ENCODE results near the gene TMPRSS9. TPM values are rescaled to one million over a fixed set of nuclear protein-coding genes. Genes with fewer than 3 reads are reported as not detected.

TMPRSS9 gene
- total RNA-seq, 1 donor from 2014 or later: not detected

DNA sequence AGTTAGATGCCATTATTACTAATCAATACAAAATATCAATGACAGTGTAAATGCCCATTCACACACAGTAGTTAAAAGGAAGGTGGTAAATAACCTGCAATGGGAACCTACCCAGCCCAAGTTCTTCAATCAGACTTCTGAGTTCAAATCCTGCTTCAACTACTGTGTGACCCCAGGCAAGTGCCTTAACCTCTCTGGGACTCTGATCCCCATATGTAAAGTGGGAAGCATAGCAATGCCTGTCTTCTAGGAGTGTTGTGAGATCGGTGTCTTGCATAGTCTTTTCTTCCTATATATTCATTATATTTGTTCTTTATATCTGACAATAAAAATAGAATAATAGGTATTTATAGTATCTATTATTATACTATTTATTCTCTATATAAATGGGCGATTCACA is 60.4 kb downstream of the TMPRSS9 start:
- Mint-ChIP-seq H3K36me3 (ENCODE audit: low read depth, unreplicated experiment) (no peaks in the 10 kb centered on the region), H3K27me3 (ENCODE audit: unreplicated experiment) (peaks cover 7% of the 10 kb centered on the region), H3K4me1 (ENCODE audit: unreplicated experiment) (no peaks in the 10 kb centered on the region), H3K4me3 (ENCODE audit: unreplicated experiment) (no peak overlapping the region), H3K9me3 (ENCODE audit: unreplicated experiment) (no peaks in the 10 kb centered on the region), H3K27ac (ENCODE audit: unreplicated experiment) (no peak overlapping the region)
- no peak for TF ChIP-seq CTCF (IDR thresholded peaks at IDR 0.05; ENCODE audit: unreplicated experiment)
- no peak for DNase-seq (ENCODE audit: low spot score)

GRCh38 chr19:2421581-2422306 is 61.7 kb downstream of the TMPRSS9 start:
- H3K27me3 Mint-ChIP-seq (ENCODE audit: unreplicated experiment): peaks cover 7% of the 10 kb centered on the region
- no peak for DNase-seq (ENCODE audit: low spot score)
- H3K36me3 Mint-ChIP-seq (ENCODE audit: low read depth, unreplicated experiment): no peaks in the 10 kb centered on the region
- no peaks in the 10 kb centered on the region for H3K9me3 Mint-ChIP-seq (ENCODE audit: unreplicated experiment)
- peaks cover 4% of the 10 kb centered on the region for H3K4me1 Mint-ChIP-seq (ENCODE audit: unreplicated experiment)
- no peak overlapping the region for H3K4me3 Mint-ChIP-seq (ENCODE audit: unreplicated experiment)
- no peak overlapping the region for H3K27ac Mint-ChIP-seq (ENCODE audit: unreplicated experiment)
- TF ChIP-seq CTCF (IDR thresholded peaks at IDR 0.05; ENCODE audit: unreplicated experiment): no peak

GRCh38 chr19:2423071-2423914 is 63.2 kb downstream of the TMPRSS9 start:
- H3K4me1 Mint-ChIP-seq (ENCODE audit: unreplicated experiment): peaks cover 10% of the 10 kb centered on the region
- H3K27me3 Mint-ChIP-seq (ENCODE audit: unreplicated experiment): peaks cover 9% of the 10 kb centered on the region
- no peak for TF ChIP-seq CTCF (IDR thresholded peaks at IDR 0.05; ENCODE audit: unreplicated experiment)
- H3K27ac Mint-ChIP-seq (ENCODE audit: unreplicated experiment): no peak overlapping the region
- DNase-seq (ENCODE audit: low spot score): no peak
- no peak overlapping the region for H3K4me3 Mint-ChIP-seq (ENCODE audit: unreplicated experiment)
- no peaks in the 10 kb centered on the region for H3K9me3 Mint-ChIP-seq (ENCODE audit: unreplicated experiment)
- H3K36me3 Mint-ChIP-seq (ENCODE audit: low read depth, unreplicated experiment): no peaks in the 10 kb centered on the region

- no peak for DNase-seq (ENCODE audit: low spot score)
- Mint-ChIP-seq H3K27me3 (ENCODE audit: unreplicated experiment) (peaks cover 9% of the 10 kb centered on the region), H3K4me1 (ENCODE audit: unreplicated experiment) (peaks cover 10% of the 10 kb centered on the region), H3K27ac (ENCODE audit: unreplicated experiment) (no peak overlapping the region), H3K4me3 (ENCODE audit: unreplicated experiment) (no peak overlapping the region), H3K36me3 (ENCODE audit: low read depth, unreplicated experiment) (no peaks in the 10 kb centered on the region), H3K9me3 (ENCODE audit: unreplicated experiment) (no peaks in the 10 kb centered on the region)
- no peak for TF ChIP-seq CTCF (IDR thresholded peaks at IDR 0.05; ENCODE audit: unreplicated experiment)
These were observed 64.0 kb downstream of the TMPRSS9 start for GRCh38 chr19:2423915-2424685.

All from endothelial cell (in vitro differentiated cells).